Measurements from ENCODE around the gene ENKUR. TPM values are rescaled to one million over a fixed set of nuclear protein-coding genes. Genes with fewer than 3 reads are reported as not detected.

ENKUR gene
- total RNA-seq, 2 experiments from 2014 or later = not detected

- ChIA-PET POLR2A (interaction anchor here (0.9 kb wide), 1 partner anchor 19 kb away, joined by 3 read pairs; no protein-coding TSS in a partner anchor), CTCF (interaction anchor here (1.2 kb wide), 1 partner anchor 67 kb away, joined by 3 read pairs; no protein-coding TSS in a partner anchor)
- Mint-ChIP-seq H3K4me3 (no peak overlapping the region), H3K4me1 (ENCODE audit: low read depth) (no peaks in the 10 kb centered on the region), H3K9me3 (no peaks in the 10 kb centered on the region), H3K27ac (no peak overlapping the region), H3K27me3 (peaks cover 23% of the 10 kb centered on the region), H3K36me3 (ENCODE audit: low read depth) (no peaks in the 10 kb centered on the region)
- TF ChIP-seq CTCF (IDR thresholded peaks at IDR 0.05) = no peak
- ATAC-seq = no peak
- intact Hi-C loops (cut with micrococcal nuclease) = no loop called here
- no peak for DNase-seq
Measured at GRCh38 chr10:25047088-25047487, 31.1 kb upstream of the ENKUR start.

GRCh38 chr10:25046641-25047040 lies 30.7 kb upstream of the ENKUR start:
- CTCF ChIA-PET = interaction anchor here (1.2 kb wide), 1 partner anchor 67 kb away, joined by 3 read pairs; no protein-coding TSS in a partner anchor
- DNase-seq = no peak
- Mint-ChIP-seq H3K4me1 (ENCODE audit: low read depth) (no peaks in the 10 kb centered on the region), H3K36me3 (ENCODE audit: low read depth) (no peaks in the 10 kb centered on the region), H3K27ac (no peak overlapping the region), H3K4me3 (no peak overlapping the region), H3K27me3 (peaks cover 23% of the 10 kb centered on the region), H3K9me3 (no peaks in the 10 kb centered on the region)
- TF ChIP-seq CTCF (IDR thresholded peaks at IDR 0.05) = no peak
- ATAC-seq = no peak
- intact Hi-C loops (cut with micrococcal nuclease) = no loop called here
- POLR2A ChIA-PET = interaction anchor here (0.9 kb wide), 1 partner anchor 19 kb away, joined by 3 read pairs; no protein-coding TSS in a partner anchor

GRCh38 chr10:25039531-25039930 lies 23.6 kb upstream of the ENKUR start:
- DNase-seq (no peak), ATAC-seq (no peak)
- H3K27ac Mint-ChIP-seq = no peak overlapping the region
- no peak for TF ChIP-seq CTCF (IDR thresholded peaks at IDR 0.05)
- no peaks in the 10 kb centered on the region for H3K4me1 Mint-ChIP-seq (ENCODE audit: low read depth)
- ChIA-PET CTCF (interaction anchor here (1.3 kb wide), 1 partner anchor 74 kb away, joined by 3 read pairs; no protein-coding TSS in a partner anchor), POLR2A (no interaction called here)
- intact Hi-C loops (cut with micrococcal nuclease) = no loop called here
- H3K4me3 Mint-ChIP-seq = no peak overlapping the region
- no peaks in the 10 kb centered on the region for H3K9me3 Mint-ChIP-seq
- no peaks in the 10 kb centered on the region for H3K36me3 Mint-ChIP-seq (ENCODE audit: low read depth)
- H3K27me3 Mint-ChIP-seq = peaks cover 18% of the 10 kb centered on the region

- Mint-ChIP-seq H3K27ac (no peak overlapping the region), H3K27me3 (peaks cover 18% of the 10 kb centered on the region), H3K36me3 (ENCODE audit: low read depth) (no peaks in the 10 kb centered on the region), H3K9me3 (no peaks in the 10 kb centered on the region), H3K4me3 (no peak overlapping the region), H3K4me1 (ENCODE audit: low read depth) (no peaks in the 10 kb centered on the region)
- intact Hi-C loops (cut with micrococcal nuclease) = no loop called here
- POLR2A ChIA-PET = no interaction called here
- no peak for ATAC-seq
- no peak for DNase-seq
- no peak for TF ChIP-seq CTCF (IDR thresholded peaks at IDR 0.05)
- CTCF ChIA-PET = interaction anchor here (1.3 kb wide), 1 partner anchor 75 kb away, joined by 3 read pairs; no protein-coding TSS in a partner anchor
Measured at GRCh38 chr10:25038325-25038724, 22.4 kb upstream of the ENKUR start.

GRCh38 chr10:25036381-25036780 lies 20.4 kb upstream of the ENKUR start:
- Mint-ChIP-seq H3K27me3 (peaks cover 14% of the 10 kb centered on the region), H3K4me1 (ENCODE audit: low read depth) (no peaks in the 10 kb centered on the region), H3K36me3 (ENCODE audit: low read depth) (no peaks in the 10 kb centered on the region), H3K27ac (no peak overlapping the region), H3K9me3 (no peaks in the 10 kb centered on the region), H3K4me3 (no peak overlapping the region)
- no peak for ATAC-seq
- DNase-seq = no peak
- intact Hi-C loops (cut with micrococcal nuclease) = no loop called here
- no peak for TF ChIP-seq CTCF (IDR thresholded peaks at IDR 0.05)
- ChIA-PET CTCF (interaction anchor here (1.0 kb wide), 1 partner anchor 419 kb away, joined by 4 read pairs; no protein-coding TSS in a partner anchor), POLR2A (no interaction called here)

Measured in activated CD8-positive, alpha-beta T cell treated with anti-CD3 and anti-CD28 coated beads for 36 hours (primary cell).